ENCODE data around the gene PDE10A. TPM values are rescaled to one million over a fixed set of nuclear protein-coding genes. Genes with fewer than 3 reads are reported as not detected.
"Not testable (repeated sequence)": the region's sequence is repeated elsewhere in the genome, so short reads cannot be mapped to it uniquely, and the experiment has no call there.

The PDE10A gene
- total and polyA plus RNA-seq, 5 donors from 2014 or later = not detected

GRCh38 chr6:165468340-165469235 lies 194.5 kb downstream of the PDE10A start:
- H3K9me3 Mint-ChIP-seq = peaks cover 0 to 21% (median 8%) of the 10 kb centered on the region in 7 donors

GRCh38 chr6:165463499-165463898 lies 199.5 kb downstream of the PDE10A start:
- not testable (repeated sequence) for H3K36me3 ChIP-seq (ENCODE audit: control insufficient read depth, insufficient read depth, low read length); DNase-seq; ATAC-seq (ENCODE audit: low read depth in 2 of 2); H3K36me3 Mint-ChIP-seq; H3K27me3 Mint-ChIP-seq; H3K27me3 ChIP-seq (ENCODE audit: control insufficient read depth, insufficient read depth, low read length); H3K27ac Mint-ChIP-seq; H3K4me1 Mint-ChIP-seq; H3K4me3 ChIP-seq (ENCODE audit: low read depth, low read length); H3K4me1 ChIP-seq (ENCODE audit: control insufficient read depth, insufficient read depth, low read length, poor library complexity, severe bottlenecking); H3K27ac ChIP-seq (ENCODE audit: insufficient read depth, low read length, poor library complexity, severe bottlenecking); H3K4me3 Mint-ChIP-seq; H3K9me3 ChIP-seq (ENCODE audit: control insufficient read depth in 2 of 2, low read length in 2 of 2)
- H3K9me3 Mint-ChIP-seq = peaks cover 0 to 33% (median 10%) of the 10 kb centered on the region in 7 donors

More at GRCh38 chr6:165468340-165469235, 194.5 kb downstream of the PDE10A start:
- no peak for ATAC-seq (ENCODE audit: low read depth in 2 of 2)
- H3K36me3 Mint-ChIP-seq = no peaks in the 10 kb centered on the region
- no peak overlapping the region for H3K4me3 Mint-ChIP-seq
- Histone ChIP-seq H3K4me3 (ENCODE audit: low read depth, low read length) (no peak overlapping the region), H3K36me3 (ENCODE audit: control insufficient read depth, insufficient read depth, low read length) (no peaks in the 10 kb centered on the region), H3K27me3 (ENCODE audit: control insufficient read depth, insufficient read depth, low read length) (no peaks in the 10 kb centered on the region), H3K9me3 (ENCODE audit: control insufficient read depth in 2 of 2, low read length in 2 of 2) (peaks cover 1 to 2% of the 10 kb centered on the region in 2 experiments), H3K4me1 (ENCODE audit: control insufficient read depth, insufficient read depth, low read length, poor library complexity, severe bottlenecking) (no peaks in the 10 kb centered on the region), H3K27ac (ENCODE audit: insufficient read depth, low read length, poor library complexity, severe bottlenecking) (no peak overlapping the region)
- no peak for DNase-seq
- H3K4me1 Mint-ChIP-seq = no peaks in the 10 kb centered on the region
- H3K27ac Mint-ChIP-seq = no peak overlapping the region
- no peaks in the 10 kb centered on the region for H3K27me3 Mint-ChIP-seq

DNA sequence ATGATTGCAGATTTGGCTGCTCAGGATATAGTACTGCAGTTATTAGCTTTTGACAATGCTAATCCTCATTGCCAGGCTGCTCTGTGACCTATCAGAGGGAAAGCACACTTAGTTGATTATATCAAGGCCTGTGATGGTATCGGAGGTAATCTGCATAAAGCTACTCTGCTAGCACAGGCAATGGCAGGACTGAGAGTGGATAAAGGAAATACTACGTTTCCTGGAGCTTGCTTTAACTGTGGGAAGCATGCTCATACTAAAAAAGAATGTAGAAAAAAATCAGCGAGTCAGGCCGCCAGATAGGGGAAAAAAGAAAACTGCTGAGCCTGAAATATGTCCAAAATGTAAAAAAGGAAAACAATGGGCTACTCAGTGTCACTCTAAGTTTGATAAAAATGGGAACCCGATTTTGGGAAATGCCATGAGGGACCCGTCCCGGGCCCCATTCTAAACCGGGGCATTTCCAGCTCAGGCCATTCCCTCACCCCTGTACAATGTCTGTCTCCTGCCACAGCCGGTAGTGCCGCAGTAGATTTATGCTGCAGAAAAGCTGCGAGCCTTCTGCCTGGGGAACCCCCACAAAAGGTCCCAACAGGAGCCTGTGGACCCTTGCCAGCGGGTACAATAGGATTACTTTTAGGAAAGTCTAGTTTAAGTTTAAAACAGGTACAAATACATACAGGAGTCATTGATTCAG lies 203.3 kb downstream of the PDE10A start:
- not testable (repeated sequence) for ATAC-seq (ENCODE audit: low read depth in 2 of 2); H3K27ac ChIP-seq (ENCODE audit: insufficient read depth, low read length, poor library complexity, severe bottlenecking); H3K9me3 ChIP-seq (ENCODE audit: control insufficient read depth in 2 of 2, low read length in 2 of 2); H3K4me3 ChIP-seq (ENCODE audit: low read depth, low read length); H3K4me1 ChIP-seq (ENCODE audit: control insufficient read depth, insufficient read depth, low read length, poor library complexity, severe bottlenecking); H3K36me3 ChIP-seq (ENCODE audit: control insufficient read depth, insufficient read depth, low read length); H3K27me3 ChIP-seq (ENCODE audit: control insufficient read depth, insufficient read depth, low read length); H3K27ac Mint-ChIP-seq; H3K36me3 Mint-ChIP-seq; DNase-seq; H3K4me3 Mint-ChIP-seq; H3K4me1 Mint-ChIP-seq; H3K27me3 Mint-ChIP-seq
- H3K9me3 Mint-ChIP-seq = peaks cover 0 to 27% (median 10%) of the 10 kb centered on the region in 7 donors

DNA sequence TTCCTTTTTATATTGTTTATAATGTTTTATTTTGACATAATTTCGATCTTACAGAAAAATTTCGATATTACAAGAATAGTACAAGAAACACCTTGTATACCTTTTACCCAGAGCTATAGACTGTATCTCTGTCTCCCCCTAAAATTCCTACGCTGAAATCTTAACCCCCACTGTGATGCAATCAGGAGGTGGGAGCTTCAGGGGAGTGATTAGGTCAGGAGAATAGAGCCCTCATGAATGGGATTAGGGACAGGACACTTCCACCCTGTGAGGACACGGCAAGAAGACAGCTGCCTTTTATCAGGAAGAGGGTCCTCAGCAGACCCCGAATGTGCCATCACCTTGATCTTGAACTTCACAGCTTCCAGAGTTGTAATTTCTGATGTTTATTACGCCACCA lies 204.9 kb downstream of the PDE10A start:
- Mint-ChIP-seq H3K9me3 (peaks cover under 1 to 20% (median 9%) of the 10 kb centered on the region in 7 donors), H3K4me3 (no peak overlapping the region), H3K4me1 (no peaks in the 10 kb centered on the region), H3K27me3 (no peaks in the 10 kb centered on the region), H3K36me3 (no peaks in the 10 kb centered on the region), H3K27ac (no peak overlapping the region)
- H3K36me3 ChIP-seq (ENCODE audit: control insufficient read depth, insufficient read depth, low read length) = no peaks in the 10 kb centered on the region
- H3K27ac ChIP-seq (ENCODE audit: insufficient read depth, low read length, poor library complexity, severe bottlenecking) = no peak overlapping the region
- no peaks in the 10 kb centered on the region for H3K27me3 ChIP-seq (ENCODE audit: control insufficient read depth, insufficient read depth, low read length)
- no peaks in the 10 kb centered on the region for H3K9me3 ChIP-seq (ENCODE audit: control insufficient read depth in 2 of 2, low read length in 2 of 2)
- ATAC-seq (ENCODE audit: low read depth in 2 of 2) = no peak
- H3K4me3 ChIP-seq (ENCODE audit: low read depth, low read length) = no peak overlapping the region
- DNase-seq = no peak
- H3K4me1 ChIP-seq (ENCODE audit: control insufficient read depth, insufficient read depth, low read length, poor library complexity, severe bottlenecking) = no peaks in the 10 kb centered on the region

DNA sequence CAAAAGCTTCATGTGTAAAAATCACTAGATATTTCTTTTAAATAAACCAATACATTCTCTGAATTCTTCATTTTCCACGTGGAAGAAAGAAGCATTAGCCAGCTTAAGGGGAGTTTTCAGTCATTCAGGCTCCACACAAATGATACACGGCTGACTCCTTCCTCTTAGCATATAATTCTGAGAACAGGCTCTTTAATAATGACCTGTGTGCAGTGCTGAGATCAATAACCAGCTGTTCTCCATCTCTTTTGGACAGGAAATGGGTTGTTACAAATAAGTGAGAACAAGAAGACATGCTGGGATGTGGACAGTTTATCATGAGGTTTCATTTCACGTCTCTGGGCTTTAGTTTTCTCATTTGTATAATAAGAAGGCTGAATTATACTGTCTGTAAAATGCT lies 206.8 kb downstream of the PDE10A start:
- DNase-seq (no peak), ATAC-seq (ENCODE audit: low read depth in 2 of 2) (no peak)
- Mint-ChIP-seq H3K27me3 (no peaks in the 10 kb centered on the region), H3K4me3 (no peak overlapping the region), H3K9me3 (peaks cover 0 to 14% (median 3%) of the 10 kb centered on the region in 7 donors), H3K27ac (no peak overlapping the region), H3K36me3 (no peaks in the 10 kb centered on the region), H3K4me1 (no peaks in the 10 kb centered on the region)
- H3K9me3 ChIP-seq (ENCODE audit: control insufficient read depth in 2 of 2, low read length in 2 of 2) = no peaks in the 10 kb centered on the region
- H3K27ac ChIP-seq (ENCODE audit: insufficient read depth, low read length, poor library complexity, severe bottlenecking) = no peak overlapping the region
- no peaks in the 10 kb centered on the region for H3K4me1 ChIP-seq (ENCODE audit: control insufficient read depth, insufficient read depth, low read length, poor library complexity, severe bottlenecking)
- no peaks in the 10 kb centered on the region for H3K36me3 ChIP-seq (ENCODE audit: control insufficient read depth, insufficient read depth, low read length)
- no peak overlapping the region for H3K4me3 ChIP-seq (ENCODE audit: low read depth, low read length)
- no peaks in the 10 kb centered on the region for H3K27me3 ChIP-seq (ENCODE audit: control insufficient read depth, insufficient read depth, low read length)

- H3K4me3 ChIP-seq (ENCODE audit: low read depth, low read length) = no peak overlapping the region
- H3K36me3 ChIP-seq (ENCODE audit: control insufficient read depth, insufficient read depth, low read length) = no peaks in the 10 kb centered on the region
- H3K27ac Mint-ChIP-seq = no peak overlapping the region
- H3K9me3 Mint-ChIP-seq = peaks cover 0 to 14% (median 1%) of the 10 kb centered on the region in 7 donors
- no peaks in the 10 kb centered on the region for H3K9me3 ChIP-seq (ENCODE audit: control insufficient read depth in 2 of 2, low read length in 2 of 2)
- H3K27me3 Mint-ChIP-seq = no peaks in the 10 kb centered on the region
- no peaks in the 10 kb centered on the region for H3K4me1 Mint-ChIP-seq
- no peaks in the 10 kb centered on the region for H3K36me3 Mint-ChIP-seq
- ATAC-seq (ENCODE audit: low read depth in 2 of 2) (no peak), DNase-seq (no peak)
- H3K27ac ChIP-seq (ENCODE audit: insufficient read depth, low read length, poor library complexity, severe bottlenecking) = no peak overlapping the region
- H3K4me3 Mint-ChIP-seq = no peak overlapping the region
- no peaks in the 10 kb centered on the region for H3K27me3 ChIP-seq (ENCODE audit: control insufficient read depth, insufficient read depth, low read length)
- no peaks in the 10 kb centered on the region for H3K4me1 ChIP-seq (ENCODE audit: control insufficient read depth, insufficient read depth, low read length, poor library complexity, severe bottlenecking)
Measured at GRCh38 chr6:165455488-165455887, 207.6 kb downstream of the PDE10A start.

GRCh38 chr6:165453395-165453794 lies 209.6 kb downstream of the PDE10A start:
- H3K36me3 Mint-ChIP-seq = no peaks in the 10 kb centered on the region

More at GRCh38 chr6:165453395-165453794, 209.6 kb downstream of the PDE10A start:
- Histone ChIP-seq H3K4me1 (ENCODE audit: control insufficient read depth, insufficient read depth, low read length, poor library complexity, severe bottlenecking) (no peaks in the 10 kb centered on the region), H3K4me3 (ENCODE audit: low read depth, low read length) (no peak overlapping the region), H3K36me3 (ENCODE audit: control insufficient read depth, insufficient read depth, low read length) (no peaks in the 10 kb centered on the region), H3K27me3 (ENCODE audit: control insufficient read depth, insufficient read depth, low read length) (no peaks in the 10 kb centered on the region), H3K27ac (ENCODE audit: insufficient read depth, low read length, poor library complexity, severe bottlenecking) (no peak overlapping the region), H3K9me3 (ENCODE audit: control insufficient read depth in 2 of 2, low read length in 2 of 2) (no peaks in the 10 kb centered on the region)
- Mint-ChIP-seq H3K9me3 (peaks cover 0 to 9% (median 1%) of the 10 kb centered on the region in 7 donors), H3K4me1 (no peaks in the 10 kb centered on the region), H3K27ac (no peak overlapping the region), H3K4me3 (no peak overlapping the region), H3K27me3 (no peaks in the 10 kb centered on the region)
- no peak for DNase-seq
- no peak for ATAC-seq (ENCODE audit: low read depth in 2 of 2)

Measured in CD4-positive, CD25-positive, alpha-beta regulatory T cell (primary cell).